ENCODE data around the gene UCK1.

Gene UCK1

DNA sequence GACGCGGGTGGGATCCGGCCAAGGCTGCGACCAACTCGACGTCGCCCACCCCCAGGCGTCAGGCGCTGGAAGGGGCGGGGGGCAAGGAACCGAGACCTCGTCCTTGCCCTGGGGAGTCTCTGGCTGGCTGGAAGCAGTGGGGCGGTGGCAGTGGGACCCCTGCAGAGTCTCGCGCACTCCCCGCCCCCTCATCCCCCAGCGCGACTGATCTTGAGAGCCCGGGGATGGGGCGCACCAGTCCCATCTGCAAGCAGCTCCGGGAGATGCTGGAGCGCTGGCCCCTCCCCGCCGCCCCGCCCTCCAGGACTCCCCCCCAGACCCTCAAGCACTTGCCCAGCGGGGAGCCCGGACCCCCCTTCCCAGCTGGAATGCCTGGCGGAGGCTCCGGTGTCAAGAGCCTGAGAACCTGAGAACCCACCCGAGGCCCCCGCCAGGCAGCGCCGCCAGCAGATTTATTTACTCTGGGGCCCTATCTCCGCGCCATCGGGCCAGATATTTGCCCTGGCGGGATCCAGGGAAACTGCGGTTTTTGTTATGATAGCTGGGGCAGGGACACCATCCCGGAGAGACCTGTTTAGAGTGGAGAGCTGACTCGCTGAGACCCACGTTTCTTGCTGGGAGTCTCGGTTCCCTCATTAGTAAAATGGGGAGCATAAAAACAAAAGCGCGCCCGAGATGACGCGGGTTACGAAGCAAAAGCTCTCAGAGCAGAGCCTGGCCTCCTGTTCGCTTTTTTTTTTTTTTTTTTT lies 15.4 kb upstream of the UCK1 start:
- Histone ChIP-seq H3K27ac (ENCODE audit: low read depth, low read length) (no peak overlapping the region), H3K9me3 (ENCODE audit: insufficient read depth, low read length) (peaks cover 5% of the 10 kb centered on the region; the same call in 1 of the 2 replicates), H4K20me1 (ENCODE audit: low read depth, low read length) (no peaks in the 10 kb centered on the region), H2AFZ (ENCODE audit: low read depth, low read length, severe bottlenecking) (no peak overlapping the region), H3F3A (ENCODE audit: insufficient read depth) (no peaks in the 10 kb centered on the region), H3K9me2 (replicated peaks; ENCODE audit: insufficient read depth, low read length) (no peaks in the 10 kb centered on the region), H3K9ac (ENCODE audit: low read length) (no peak overlapping the region), H3K27me3 (ENCODE audit: low read length) (no peaks in the 10 kb centered on the region), H3K4me2 (ENCODE audit: low read depth, low read length, poor library complexity, severe bottlenecking) (no peak overlapping the region), H3K79me2 (ENCODE audit: insufficient read depth, low read length) (no peaks in the 10 kb centered on the region), H3K36me3 (ENCODE audit: low read length) (no peaks in the 10 kb centered on the region), H3K4me3 (ENCODE audit: insufficient read depth, low read length, poor library complexity, severe bottlenecking) (no peak overlapping the region)
- TF ChIP-seq, protein P1, sequence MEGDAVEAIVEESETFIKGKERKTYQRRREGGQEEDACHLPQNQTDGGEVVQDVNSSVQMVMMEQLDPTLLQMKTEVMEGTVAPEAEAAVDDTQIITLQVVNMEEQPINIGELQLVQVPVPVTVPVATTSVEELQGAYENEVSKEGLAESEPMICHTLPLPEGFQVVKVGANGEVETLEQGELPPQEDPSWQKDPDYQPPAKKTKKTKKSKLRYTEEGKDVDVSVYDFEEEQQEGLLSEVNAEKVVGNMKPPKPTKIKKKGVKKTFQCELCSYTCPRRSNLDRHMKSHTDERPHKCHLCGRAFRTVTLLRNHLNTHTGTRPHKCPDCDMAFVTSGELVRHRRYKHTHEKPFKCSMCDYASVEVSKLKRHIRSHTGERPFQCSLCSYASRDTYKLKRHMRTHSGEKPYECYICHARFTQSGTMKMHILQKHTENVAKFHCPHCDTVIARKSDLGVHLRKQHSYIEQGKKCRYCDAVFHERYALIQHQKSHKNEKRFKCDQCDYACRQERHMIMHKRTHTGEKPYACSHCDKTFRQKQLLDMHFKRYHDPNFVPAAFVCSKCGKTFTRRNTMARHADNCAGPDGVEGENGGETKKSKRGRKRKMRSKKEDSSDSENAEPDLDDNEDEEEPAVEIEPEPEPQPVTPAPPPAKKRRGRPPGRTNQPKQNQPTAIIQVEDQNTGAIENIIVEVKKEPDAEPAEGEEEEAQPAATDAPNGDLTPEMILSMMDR (IDR thresholded peaks at IDR 0.05; ENCODE audit: insufficient read depth, low read length, poor library complexity, severe bottlenecking): no peak
- no peak for TF ChIP-seq EZH2phosphoT487 (conservative IDR thresholded peaks at IDR 0.05; ENCODE audit: low read length)

DNA sequence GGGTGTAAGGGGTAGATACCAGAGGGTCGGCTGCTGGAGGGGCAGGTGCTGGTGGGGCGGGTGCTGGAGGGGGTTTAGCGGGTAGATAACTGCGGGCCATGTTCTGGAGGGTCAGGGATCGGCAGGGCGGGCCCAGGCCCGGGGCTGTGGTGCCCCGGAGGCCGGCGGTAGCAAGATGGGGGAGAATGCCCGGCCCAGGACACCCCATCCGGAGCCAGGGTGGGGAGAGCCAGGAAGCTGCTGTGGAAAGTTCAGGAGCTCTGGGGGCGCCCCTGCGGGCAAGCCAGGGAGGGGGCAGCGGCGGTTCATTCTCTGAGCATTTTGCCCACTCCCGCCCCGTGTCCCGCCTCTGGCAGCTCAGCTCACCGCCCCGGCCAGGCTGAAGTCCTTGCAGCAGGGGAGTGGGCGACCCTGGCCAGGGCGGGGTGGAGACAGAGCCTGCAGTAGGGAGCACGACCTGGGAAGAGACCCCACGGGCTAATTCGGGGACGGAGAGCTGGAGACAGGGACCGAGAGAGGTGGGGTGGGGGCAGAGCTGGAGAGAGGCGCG lies 14.8 kb upstream of the UCK1 start:
- no peaks in the 10 kb centered on the region for H3K79me2 ChIP-seq (ENCODE audit: insufficient read depth, low read length)
- TF ChIP-seq, protein P1 (IDR thresholded peaks at IDR 0.05; ENCODE audit: insufficient read depth, low read length, poor library complexity, severe bottlenecking): no peak
- no peak for TF ChIP-seq EZH2phosphoT487 (conservative IDR thresholded peaks at IDR 0.05; ENCODE audit: low read length)
- no peak overlapping the region for H2AFZ ChIP-seq (ENCODE audit: low read depth, low read length, severe bottlenecking)
- no peak overlapping the region for H3K4me3 ChIP-seq (ENCODE audit: insufficient read depth, low read length, poor library complexity, severe bottlenecking)
- no peaks in the 10 kb centered on the region for H3F3A ChIP-seq (ENCODE audit: insufficient read depth)
- H4K20me1 ChIP-seq (ENCODE audit: low read depth, low read length): no peaks in the 10 kb centered on the region
- no peaks in the 10 kb centered on the region for H3K27me3 ChIP-seq (ENCODE audit: low read length)
- H3K9me2 ChIP-seq (replicated peaks; ENCODE audit: insufficient read depth, low read length): no peaks in the 10 kb centered on the region
- H3K27ac ChIP-seq (ENCODE audit: low read depth, low read length): no peak overlapping the region
- H3K9ac ChIP-seq (ENCODE audit: low read length): no peak overlapping the region
- no peak overlapping the region for H3K4me2 ChIP-seq (ENCODE audit: low read depth, low read length, poor library complexity, severe bottlenecking)
- peaks cover 5% of the 10 kb centered on the region; the same call in 1 of the 2 replicates for H3K9me3 ChIP-seq (ENCODE audit: insufficient read depth, low read length)
- no peaks in the 10 kb centered on the region for H3K36me3 ChIP-seq (ENCODE audit: low read length)

DNA sequence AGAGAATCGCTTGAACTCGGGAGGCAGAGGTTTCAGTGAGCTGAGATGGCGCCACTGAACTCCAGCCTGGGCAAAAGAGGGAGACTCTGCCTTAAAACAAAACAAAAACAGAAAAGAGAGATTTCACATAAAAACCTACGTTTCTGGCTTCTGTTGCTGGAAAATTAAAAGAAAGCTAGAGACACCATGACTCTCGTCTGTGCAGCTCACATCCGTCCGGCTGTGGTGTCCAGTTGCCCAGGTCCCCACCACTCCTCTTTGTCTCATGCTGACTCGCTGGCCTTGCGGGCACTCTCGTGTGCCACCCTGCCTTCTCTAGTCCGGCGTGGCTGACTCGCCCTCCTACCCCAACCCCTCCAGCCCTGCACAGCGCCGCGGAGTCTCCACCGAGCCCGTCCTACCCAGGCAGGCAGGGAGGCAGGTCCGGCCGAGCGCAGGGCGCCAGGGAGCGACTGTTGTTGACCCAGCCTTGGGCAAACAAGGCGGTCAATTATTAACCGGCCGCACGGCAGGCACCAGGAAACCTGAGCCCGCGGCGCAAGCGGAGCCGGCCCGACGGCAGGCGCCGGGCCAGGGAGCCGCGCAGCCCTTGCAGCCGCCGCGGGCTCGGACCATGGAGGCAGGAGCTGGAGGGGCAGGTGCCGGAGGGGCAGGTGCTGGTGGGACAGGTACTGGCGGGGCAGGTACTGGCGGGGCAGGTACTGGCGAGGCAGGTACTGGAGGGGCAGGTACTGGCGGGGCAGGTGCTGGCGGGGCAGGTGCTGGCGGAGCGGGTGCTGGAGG lies 14.1 kb upstream of the UCK1 start, which contains the start of gene PRRT1B:
Gene PRRT1B, plus strand, starts transcription at position 521 of the 783 bp plus-strand sequence. Its CDS starts 93 bp downstream, at position 614.
- TF ChIP-seq, protein P1 (IDR thresholded peaks at IDR 0.05; ENCODE audit: insufficient read depth, low read length, poor library complexity, severe bottlenecking): no peak
- no peak for TF ChIP-seq EZH2phosphoT487 (conservative IDR thresholded peaks at IDR 0.05; ENCODE audit: low read length)
- Histone ChIP-seq H3K9ac (ENCODE audit: low read length) (no peak within 1 kb of the TSS), H3K9me2 (replicated peaks; ENCODE audit: insufficient read depth, low read length) (no peaks in the 10 kb centered on the region), H3K79me2 (ENCODE audit: insufficient read depth, low read length) (no peaks in the 10 kb centered on the region), H3K9me3 (ENCODE audit: insufficient read depth, low read length) (peaks cover 5% of the 10 kb centered on the region; the same call in 1 of the 2 replicates), H4K20me1 (ENCODE audit: low read depth, low read length) (no peaks in the 10 kb centered on the region), H2AFZ (ENCODE audit: low read depth, low read length, severe bottlenecking) (no peak within 1 kb of the TSS), H3K36me3 (ENCODE audit: low read length) (no peaks in the 10 kb centered on the region), H3F3A (ENCODE audit: insufficient read depth) (no peaks in the 10 kb centered on the region), H3K4me3 (ENCODE audit: insufficient read depth, low read length, poor library complexity, severe bottlenecking) (no peak within 1 kb of the TSS), H3K4me2 (ENCODE audit: low read depth, low read length, poor library complexity, severe bottlenecking) (no peak within 1 kb of the TSS), H3K27me3 (ENCODE audit: low read length) (no peaks in the 10 kb centered on the region), H3K27ac (ENCODE audit: low read depth, low read length) (no peak within 1 kb of the TSS)
